PC-3 (cell line): ENCODE data around the gene PPT2.

Source experiments
- CTCF ChIP-seq: fragments of 300-600 bp; sonication (generic); conservative IDR thresholded peaks from 2 replicates; pipeline ENCODE4 v1.5.1; 2017; ENCODE audit warnings: antibody characterized with exemption, low read depth, mild to moderate bottlenecking, low read length
- EZH2 ChIP-seq: fragments of 300-600 bp; sonication (generic); IDR thresholded peaks from one replicate; pipeline ENCODE4 v1.6.1; 2017; ENCODE audit warnings: antibody characterized with exemption, mild to moderate bottlenecking, low read length; ENCODE audit not compliant: unreplicated experiment
- EZH2phosphoT487 ChIP-seq: fragments of 300-600 bp; sonication (generic); IDR thresholded peaks from 2 replicates; pipeline ENCODE4 v1.6.1; 2018; ENCODE audit warnings: mild to moderate bottlenecking, antibody characterized with exemption, low read length, borderline replicate concordance

- TF ChIP-seq CTCF: no peak
- no peak for TF ChIP-seq EZH2
- no peak for TF ChIP-seq EZH2phosphoT487
These were observed 10.4 kb downstream of the PPT2 start, which contains the start of gene EGFL8 for GRCh38 chr6:32164295-32164694.
